Measurements from ENCODE around the gene C7orf57.
"Not testable (repeated sequence)": the region's sequence is repeated elsewhere in the genome, so short reads cannot be mapped to it uniquely, and the experiment has no call there.

The C7orf57 gene

GRCh38 chr7:47999413-47999812 is 35.9 kb upstream of the C7orf57 start:
- TF ChIP-seq EZH2 (IDR thresholded peaks at IDR 0.05; ENCODE audit: borderline replicate concordance, low read depth, low read length, severe bottlenecking) (no peak), CTCF (IDR thresholded peaks at IDR 0.05; ENCODE audit: borderline replicate concordance, extremely low read depth, low read length, poor library complexity, severe bottlenecking) (no peak)
- Histone ChIP-seq H3K9me3 (ENCODE audit: insufficient read depth, low read length, severe bottlenecking) (no peaks in the 10 kb centered on the region), H4K20me1 (ENCODE audit: insufficient read depth, low read length) (no peaks in the 10 kb centered on the region), H3K9ac (ENCODE audit: low read depth, low read length) (no peak overlapping the region), H3K4me3 (ENCODE audit: low read depth in 1 of 2, low read length in 2 of 2) (no peak overlapping the region), H2AFZ (ENCODE audit: low read depth, low read length) (no peak overlapping the region), H3K4me2 (ENCODE audit: insufficient read depth, low read length) (no peak overlapping the region), H3K4me1 (ENCODE audit: insufficient read depth, low read length) (no peaks in the 10 kb centered on the region), H3K79me2 (ENCODE audit: insufficient read depth, low read length) (no peaks in the 10 kb centered on the region), H3K36me3 (ENCODE audit: insufficient read depth, low read length) (no peaks in the 10 kb centered on the region), H3K27ac (ENCODE audit: low read length) (no peak overlapping the region), H3K27me3 (ENCODE audit: insufficient read depth, low read length, poor library complexity) (no peaks in the 10 kb centered on the region)
- ATAC-seq (ENCODE audit: insufficient read depth, low read depth) (no peak), DNase-seq (no peak)

GRCh38 chr7:48000164-48000563 is 35.2 kb upstream of the C7orf57 start:
- not testable (repeated sequence) for DNase-seq; H3K9me3 ChIP-seq (ENCODE audit: insufficient read depth, low read length, severe bottlenecking); H3K27ac ChIP-seq (ENCODE audit: low read length); H3K27me3 ChIP-seq (ENCODE audit: insufficient read depth, low read length, poor library complexity); ATAC-seq (ENCODE audit: insufficient read depth, low read depth); H3K36me3 ChIP-seq (ENCODE audit: insufficient read depth, low read length); H4K20me1 ChIP-seq (ENCODE audit: insufficient read depth, low read length); H2AFZ ChIP-seq (ENCODE audit: low read depth, low read length); H3K9ac ChIP-seq (ENCODE audit: low read depth, low read length); H3K79me2 ChIP-seq (ENCODE audit: insufficient read depth, low read length); H3K4me3 ChIP-seq (ENCODE audit: low read depth in 1 of 2, low read length in 2 of 2); H3K4me1 ChIP-seq (ENCODE audit: insufficient read depth, low read length); H3K4me2 ChIP-seq (ENCODE audit: insufficient read depth, low read length)

GRCh38 chr7:48004032-48004431 is 31.3 kb upstream of the C7orf57 start:
- Histone ChIP-seq H3K27ac (ENCODE audit: low read length) (no peak overlapping the region), H3K4me3 (ENCODE audit: low read depth in 1 of 2, low read length in 2 of 2) (no peak overlapping the region), H3K4me1 (ENCODE audit: insufficient read depth, low read length) (no peaks in the 10 kb centered on the region), H3K27me3 (ENCODE audit: insufficient read depth, low read length, poor library complexity) (no peaks in the 10 kb centered on the region), H3K36me3 (ENCODE audit: insufficient read depth, low read length) (no peaks in the 10 kb centered on the region), H3K79me2 (ENCODE audit: insufficient read depth, low read length) (no peaks in the 10 kb centered on the region), H4K20me1 (ENCODE audit: insufficient read depth, low read length) (no peaks in the 10 kb centered on the region), H3K9ac (ENCODE audit: low read depth, low read length) (no peak overlapping the region), H3K4me2 (ENCODE audit: insufficient read depth, low read length) (no peak overlapping the region), H3K9me3 (ENCODE audit: insufficient read depth, low read length, severe bottlenecking) (peaks cover 3% of the 10 kb centered on the region), H2AFZ (ENCODE audit: low read depth, low read length) (no peak overlapping the region)
- DNase-seq (no peak), ATAC-seq (ENCODE audit: insufficient read depth, low read depth) (no peak)
- TF ChIP-seq CTCF (IDR thresholded peaks at IDR 0.05; ENCODE audit: borderline replicate concordance, extremely low read depth, low read length, poor library complexity, severe bottlenecking) (no peak), EZH2 (IDR thresholded peaks at IDR 0.05; ENCODE audit: borderline replicate concordance, low read depth, low read length, severe bottlenecking) (no peak)

GRCh38 chr7:48004638-48005037 is 30.7 kb upstream of the C7orf57 start:
- Histone ChIP-seq H3K9ac (ENCODE audit: low read depth, low read length) (no peak overlapping the region), H3K79me2 (ENCODE audit: insufficient read depth, low read length) (no peaks in the 10 kb centered on the region), H3K27me3 (ENCODE audit: insufficient read depth, low read length, poor library complexity) (no peaks in the 10 kb centered on the region), H3K9me3 (ENCODE audit: insufficient read depth, low read length, severe bottlenecking) (peaks cover 3% of the 10 kb centered on the region), H3K27ac (ENCODE audit: low read length) (no peak overlapping the region), H3K4me3 (ENCODE audit: low read depth in 1 of 2, low read length in 2 of 2) (no peak overlapping the region), H3K36me3 (ENCODE audit: insufficient read depth, low read length) (no peaks in the 10 kb centered on the region), H3K4me2 (ENCODE audit: insufficient read depth, low read length) (no peak overlapping the region), H2AFZ (ENCODE audit: low read depth, low read length) (no peak overlapping the region), H3K4me1 (ENCODE audit: insufficient read depth, low read length) (no peaks in the 10 kb centered on the region), H4K20me1 (ENCODE audit: insufficient read depth, low read length) (no peaks in the 10 kb centered on the region)
- TF ChIP-seq CTCF (IDR thresholded peaks at IDR 0.05; ENCODE audit: borderline replicate concordance, extremely low read depth, low read length, poor library complexity, severe bottlenecking) (no peak), EZH2 (IDR thresholded peaks at IDR 0.05; ENCODE audit: borderline replicate concordance, low read depth, low read length, severe bottlenecking) (no peak)
- no peak for DNase-seq
- no peak for ATAC-seq (ENCODE audit: insufficient read depth, low read depth)

Data from DND-41 (cell line).